Activated T-helper 17 cell treated with anti-CD3 and anti-CD28 coated beads, Interleukin-2, amount 50 U/mL, for 72 hours (primary cell): ENCODE data around the gene TAS2R41. TPM values are rescaled to one million over a fixed set of nuclear protein-coding genes. Genes with fewer than 3 reads are reported as not detected.

ENCODE experiments used
- ATAC-seq: fragments of 150-1000 bp; cut with Tn5 transposase; replicated peaks from 2 replicates; pipeline ENCODE4 v1.10.0; 2021; ENCODE audit warnings: mild to moderate bottlenecking, moderate library complexity
- H3K27ac Mint-ChIP-seq: one replicate; pipeline ENCODE4 v1.8.0; 2022; ENCODE audit warnings: mixed read lengths
- H3K27me3 Mint-ChIP-seq: one replicate; pipeline ENCODE4 v1.8.0; 2022; ENCODE audit warnings: mixed read lengths
- H3K36me3 Mint-ChIP-seq: one replicate; pipeline ENCODE4 v1.8.0; 2022; ENCODE audit warnings: low read depth, mild to moderate bottlenecking, mixed read lengths
- H3K4me1 Mint-ChIP-seq: one replicate; pipeline ENCODE4 v1.8.0; 2022; ENCODE audit warnings: mixed read lengths
- H3K4me3 Mint-ChIP-seq: one replicate; pipeline ENCODE4 v1.8.0; 2022; ENCODE audit warnings: mild to moderate bottlenecking, mixed read lengths
- H3K9me3 Mint-ChIP-seq: one replicate; pipeline ENCODE4 v1.8.0; 2022; ENCODE audit warnings: mixed read lengths
- total RNA-seq, 2 donors: library from RNA; stranded (reverse); gene quantifications; one replicate each; pipeline ENCODE4 v1.2.3, GENCODE V29; 2022

TAS2R41 gene
- total RNA-seq, 2 donors from 2014 or later = not detected

DNA sequence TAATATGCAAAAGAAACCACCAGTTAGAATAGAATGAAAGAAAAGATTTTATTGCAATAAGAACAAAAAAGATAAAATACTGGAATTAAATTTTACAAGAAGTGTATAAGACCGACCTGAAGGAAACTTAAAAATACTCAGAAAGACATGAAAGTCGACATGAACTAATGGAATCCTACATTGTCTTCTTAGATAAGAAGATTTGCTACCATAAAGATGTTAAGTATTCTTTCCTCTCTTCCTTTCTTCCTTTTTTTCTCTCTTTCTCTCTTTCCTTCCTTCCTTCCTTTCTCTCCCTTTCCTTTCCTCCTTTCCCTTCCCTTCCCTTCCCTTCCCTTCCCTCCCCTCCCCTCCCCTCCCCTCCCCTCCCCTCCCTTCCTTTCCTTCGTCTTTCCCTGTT, 27.9 kb upstream of the TAS2R41 start:
- no peaks in the 10 kb centered on the region for H3K36me3 Mint-ChIP-seq
- H3K27me3 Mint-ChIP-seq = no peaks in the 10 kb centered on the region

DNA sequence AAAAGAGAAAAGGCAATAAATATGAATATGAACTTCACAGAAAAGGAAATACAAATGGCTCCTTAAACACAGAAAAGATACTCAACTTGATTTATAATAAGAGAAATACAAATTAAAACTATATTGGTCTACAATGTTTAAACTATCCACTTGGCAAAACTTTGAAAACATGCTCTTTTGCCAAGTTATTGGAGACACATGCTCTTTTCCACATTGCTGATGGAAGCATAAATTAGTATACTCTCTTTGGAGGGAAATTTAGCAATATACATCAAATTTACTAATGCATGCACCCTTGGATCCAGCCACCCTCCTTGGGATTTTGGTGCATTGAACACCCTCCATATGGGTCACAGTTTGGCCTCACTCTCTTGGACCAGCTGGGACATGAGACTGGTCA, 26.6 kb upstream of the TAS2R41 start:
- Mint-ChIP-seq H3K4me1 (no peaks in the 10 kb centered on the region), H3K4me3 (no peak overlapping the region), H3K27ac (no peak overlapping the region), H3K36me3 (no peaks in the 10 kb centered on the region), H3K9me3 (no peaks in the 10 kb centered on the region), H3K27me3 (no peaks in the 10 kb centered on the region)
- no peak for ATAC-seq

More for the DNA sequence above, 27.9 kb upstream of the TAS2R41 start:
- H3K27ac Mint-ChIP-seq = no peak overlapping the region
- no peaks in the 10 kb centered on the region for H3K9me3 Mint-ChIP-seq
- no peak for ATAC-seq
- H3K4me1 Mint-ChIP-seq = no peaks in the 10 kb centered on the region
- no peak overlapping the region for H3K4me3 Mint-ChIP-seq

DNA sequence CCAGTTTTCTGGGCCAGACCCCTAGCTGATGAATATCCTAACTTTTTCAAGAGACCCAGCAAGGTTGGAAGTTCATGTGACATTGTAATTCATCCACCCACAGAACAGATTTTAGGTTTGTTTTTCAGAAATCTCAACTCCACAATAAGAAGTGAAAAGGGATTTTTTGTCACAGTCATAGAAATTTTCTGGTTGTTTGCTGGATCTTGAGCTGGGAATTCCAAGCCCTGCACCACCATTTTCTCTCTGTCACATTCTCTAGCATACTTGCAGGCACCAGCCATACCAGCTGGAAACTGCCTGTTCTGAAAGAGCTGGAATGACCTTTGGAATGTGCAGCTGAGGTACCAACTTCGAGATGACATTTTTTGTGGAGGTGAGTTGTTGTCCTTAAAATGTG, 25.9 kb upstream of the TAS2R41 start:
- no peak for ATAC-seq

DNA sequence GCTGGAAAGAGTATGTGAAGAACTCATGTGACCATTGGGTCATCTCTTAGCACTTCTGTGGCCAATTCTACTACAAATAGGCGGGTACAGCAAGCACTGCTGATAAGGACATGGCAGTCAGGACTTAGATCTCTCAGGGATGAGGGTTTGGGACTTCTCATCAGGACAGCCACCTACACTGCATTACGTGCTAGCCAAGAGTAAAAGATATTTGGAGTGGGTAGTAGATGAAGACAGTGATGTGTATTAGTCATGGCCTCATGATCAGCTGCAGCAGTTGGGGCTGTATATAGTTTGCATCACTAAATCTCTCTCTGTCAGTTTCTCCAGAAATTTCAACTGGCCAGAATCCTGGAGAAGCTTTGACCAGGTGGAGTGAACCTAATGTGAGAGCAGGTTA, 25.2 kb upstream of the TAS2R41 start:
- Mint-ChIP-seq H3K4me3 (no peak overlapping the region), H3K27me3 (no peaks in the 10 kb centered on the region), H3K9me3 (no peaks in the 10 kb centered on the region), H3K4me1 (no peaks in the 10 kb centered on the region), H3K27ac (no peak overlapping the region), H3K36me3 (no peaks in the 10 kb centered on the region)
- no peak for ATAC-seq

More for the DNA sequence above, 25.9 kb upstream of the TAS2R41 start:
- Mint-ChIP-seq H3K4me1 (no peaks in the 10 kb centered on the region), H3K27me3 (no peaks in the 10 kb centered on the region), H3K36me3 (no peaks in the 10 kb centered on the region), H3K4me3 (no peak overlapping the region), H3K27ac (no peak overlapping the region), H3K9me3 (no peaks in the 10 kb centered on the region)

DNA sequence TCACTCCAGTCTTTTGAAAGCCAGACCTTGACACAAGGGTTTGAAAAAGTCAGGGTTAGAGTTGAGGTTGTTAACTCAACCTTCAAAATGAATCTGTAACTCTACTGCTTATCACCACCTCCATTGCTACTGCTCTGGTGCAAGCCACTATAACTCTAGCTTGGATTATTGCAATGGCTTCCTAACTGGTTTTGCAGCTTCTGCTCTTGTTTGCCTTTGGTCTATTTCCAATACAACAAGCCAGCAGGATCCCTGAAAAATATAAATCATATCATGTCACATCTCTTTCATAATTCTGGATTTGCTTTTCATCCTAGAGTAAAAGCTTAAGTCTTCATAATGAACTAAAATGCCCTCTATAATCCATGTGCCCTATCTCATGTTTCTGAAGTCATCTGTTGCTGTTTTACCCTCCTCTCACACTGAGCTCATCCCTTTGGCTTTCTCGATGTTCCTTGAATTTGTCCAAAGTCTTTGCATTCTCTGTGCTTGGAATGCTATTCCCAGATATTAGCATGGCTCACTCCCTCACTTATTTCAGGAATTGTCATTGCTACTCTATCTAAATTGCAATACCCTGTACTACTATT, 23.5 kb upstream of the TAS2R41 start:
- Mint-ChIP-seq H3K27ac (no peak overlapping the region), H3K27me3 (no peaks in the 10 kb centered on the region), H3K4me1 (no peaks in the 10 kb centered on the region), H3K9me3 (no peaks in the 10 kb centered on the region), H3K4me3 (no peak overlapping the region), H3K36me3 (no peaks in the 10 kb centered on the region)
- no peak for ATAC-seq

DNA sequence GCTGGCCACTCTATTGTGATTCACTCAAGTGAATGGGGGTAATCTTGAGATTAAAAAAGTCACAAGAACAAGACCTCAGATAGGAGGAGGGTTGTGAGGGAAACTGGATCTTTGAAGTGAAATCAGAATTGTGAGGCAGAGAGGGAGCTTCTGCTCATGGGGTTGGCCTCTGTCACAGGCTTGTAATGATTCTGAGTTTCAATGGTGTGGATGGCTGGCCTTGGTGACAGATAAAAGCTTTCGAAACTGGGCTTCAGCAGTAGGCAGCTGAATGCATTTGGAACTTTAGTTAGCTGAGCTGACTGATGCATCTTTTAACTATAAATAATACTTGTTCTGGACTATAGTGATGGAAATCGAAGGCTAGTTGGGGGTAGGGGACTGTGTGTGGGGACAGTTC, 22.2 kb upstream of the TAS2R41 start:
- Mint-ChIP-seq H3K27me3 (no peaks in the 10 kb centered on the region), H3K36me3 (no peaks in the 10 kb centered on the region), H3K9me3 (no peaks in the 10 kb centered on the region), H3K4me1 (no peaks in the 10 kb centered on the region), H3K27ac (no peak overlapping the region), H3K4me3 (no peak overlapping the region)
- ATAC-seq = no peak

DNA sequence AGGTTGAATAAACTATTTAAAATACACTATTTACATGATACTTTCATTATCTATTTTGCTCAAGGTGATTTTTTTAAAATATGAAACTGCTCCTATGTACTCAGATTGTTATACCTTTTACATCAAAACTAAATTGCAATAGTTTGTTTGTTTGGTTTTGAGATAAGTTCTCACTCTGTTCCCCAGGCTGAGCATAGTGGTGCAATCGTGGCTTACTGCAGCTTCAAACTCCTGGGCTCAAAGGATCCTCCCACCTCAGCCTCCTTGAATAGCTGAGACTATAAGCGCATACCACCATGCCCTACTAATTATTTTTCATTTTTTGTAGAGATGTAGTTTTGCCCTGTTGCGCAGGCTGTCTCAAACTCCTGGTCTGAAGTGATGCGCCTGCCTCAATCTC, 21.7 kb upstream of the TAS2R41 start:
- H3K36me3 Mint-ChIP-seq = no peaks in the 10 kb centered on the region
- H3K27ac Mint-ChIP-seq = no peak overlapping the region
- no peaks in the 10 kb centered on the region for H3K4me1 Mint-ChIP-seq
- no peaks in the 10 kb centered on the region for H3K9me3 Mint-ChIP-seq
- H3K27me3 Mint-ChIP-seq = no peaks in the 10 kb centered on the region
- no peak for ATAC-seq
- no peak overlapping the region for H3K4me3 Mint-ChIP-seq

DNA sequence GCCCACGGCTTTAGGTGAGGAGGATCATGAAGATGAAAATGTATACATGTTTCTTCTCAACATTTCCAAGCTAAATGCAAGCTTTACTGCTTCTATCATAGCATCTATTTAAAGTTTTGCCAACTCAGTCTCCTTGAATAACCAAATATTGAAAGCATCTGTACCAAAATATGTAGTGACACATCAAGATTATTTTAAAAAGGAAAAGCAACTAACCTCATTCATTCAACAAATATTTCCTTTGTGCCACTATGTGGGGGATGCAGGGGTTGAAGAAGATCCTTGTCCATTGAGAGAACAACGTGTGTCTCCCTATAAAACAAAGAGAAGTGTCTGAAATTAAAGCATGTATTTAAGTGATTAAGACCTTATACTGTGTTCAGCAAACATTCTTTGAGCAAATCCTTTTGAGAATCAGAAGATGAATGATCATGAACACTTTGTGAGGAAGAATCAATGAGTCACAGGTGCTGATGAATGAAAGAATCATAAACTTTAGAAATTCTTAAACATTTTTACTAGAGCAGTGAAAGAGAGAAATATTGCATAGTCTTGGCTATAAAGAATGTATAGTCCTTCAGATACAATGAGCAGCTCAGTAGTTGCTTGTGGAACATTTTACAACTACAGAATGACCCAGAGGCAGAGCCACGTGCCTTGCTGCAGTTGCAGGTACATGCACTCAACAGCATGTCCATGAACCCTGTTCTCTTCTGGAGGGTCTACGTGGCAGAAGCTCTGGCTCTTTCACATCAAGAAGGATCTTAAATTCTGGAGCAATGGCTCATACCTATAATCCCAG, 20.5 kb upstream of the TAS2R41 start:
- no peaks in the 10 kb centered on the region for H3K9me3 Mint-ChIP-seq
- ATAC-seq = no peak
- H3K36me3 Mint-ChIP-seq = no peaks in the 10 kb centered on the region
- H3K27me3 Mint-ChIP-seq = no peaks in the 10 kb centered on the region
- H3K4me3 Mint-ChIP-seq = no peak overlapping the region
- H3K4me1 Mint-ChIP-seq = no peaks in the 10 kb centered on the region
- H3K27ac Mint-ChIP-seq = no peak overlapping the region

DNA sequence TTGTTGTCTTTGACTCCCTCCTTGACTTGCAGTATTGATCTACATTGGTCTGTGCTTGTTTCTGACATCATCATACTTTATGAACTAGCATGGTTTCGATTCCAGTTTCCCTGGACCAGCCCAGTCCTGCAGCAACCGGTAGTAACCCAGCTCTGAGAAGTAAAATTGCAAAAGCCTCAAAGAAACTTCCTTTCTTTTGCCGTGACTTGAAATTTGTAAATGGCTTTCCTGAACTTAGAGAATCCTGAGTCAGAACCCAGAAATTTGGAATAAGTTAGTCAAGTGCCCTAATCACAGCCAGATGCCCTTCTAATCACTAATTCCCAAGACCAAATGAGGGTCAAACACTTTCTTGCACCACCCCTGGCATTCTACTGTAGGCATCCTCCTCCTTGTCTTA, 19.4 kb upstream of the TAS2R41 start:
- ATAC-seq = no peak
- Mint-ChIP-seq H3K4me1 (no peaks in the 10 kb centered on the region), H3K4me3 (no peak overlapping the region), H3K27ac (no peak overlapping the region), H3K36me3 (no peaks in the 10 kb centered on the region), H3K9me3 (no peaks in the 10 kb centered on the region), H3K27me3 (no peaks in the 10 kb centered on the region)

DNA sequence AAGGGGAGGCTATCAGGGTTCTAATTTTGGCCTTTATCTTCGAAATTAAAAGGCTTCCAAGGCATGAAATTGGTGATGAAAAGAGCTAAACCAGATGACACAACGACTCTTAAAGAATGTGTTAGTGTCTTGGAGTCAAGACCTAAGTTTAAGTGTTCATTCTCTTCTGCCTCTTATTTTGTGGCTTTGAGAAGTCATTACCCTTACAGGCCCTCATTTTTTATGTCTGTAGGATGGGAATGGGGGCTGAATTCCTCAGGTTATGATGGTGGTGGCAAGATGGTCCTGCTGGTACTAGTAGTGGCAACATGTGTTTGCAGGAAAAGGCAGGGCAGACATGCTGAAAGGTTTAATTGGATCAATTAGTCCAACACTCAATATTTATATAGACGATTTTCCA, 19.0 kb upstream of the TAS2R41 start:
- Mint-ChIP-seq H3K27me3 (no peaks in the 10 kb centered on the region), H3K36me3 (no peaks in the 10 kb centered on the region), H3K9me3 (no peaks in the 10 kb centered on the region), H3K27ac (no peak overlapping the region), H3K4me1 (no peaks in the 10 kb centered on the region), H3K4me3 (no peak overlapping the region)
- no peak for ATAC-seq

DNA sequence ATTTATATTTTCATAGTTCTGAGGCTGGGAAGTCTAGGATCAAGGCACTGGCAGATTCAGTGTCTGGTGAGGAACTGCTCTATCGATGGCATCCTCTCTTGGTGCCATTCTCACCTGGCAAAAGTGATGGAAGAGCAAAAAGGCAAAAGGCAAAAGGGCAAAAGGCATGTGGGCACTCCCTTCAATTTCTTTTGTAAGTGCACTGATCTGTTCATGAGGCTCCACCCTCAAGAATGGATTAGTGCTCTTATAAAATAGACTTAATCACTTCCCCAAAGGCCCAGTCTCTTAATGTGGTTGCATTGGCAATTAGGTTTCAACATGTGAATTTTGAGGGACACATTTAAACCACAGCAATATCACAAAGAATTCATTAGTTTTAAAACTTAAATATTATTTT, 18.3 kb upstream of the TAS2R41 start:
- H3K27ac Mint-ChIP-seq = no peak overlapping the region
- no peaks in the 10 kb centered on the region for H3K27me3 Mint-ChIP-seq
- H3K4me3 Mint-ChIP-seq = no peak overlapping the region
- no peaks in the 10 kb centered on the region for H3K9me3 Mint-ChIP-seq
- no peaks in the 10 kb centered on the region for H3K4me1 Mint-ChIP-seq
- H3K36me3 Mint-ChIP-seq = no peaks in the 10 kb centered on the region
- ATAC-seq = no peak

DNA sequence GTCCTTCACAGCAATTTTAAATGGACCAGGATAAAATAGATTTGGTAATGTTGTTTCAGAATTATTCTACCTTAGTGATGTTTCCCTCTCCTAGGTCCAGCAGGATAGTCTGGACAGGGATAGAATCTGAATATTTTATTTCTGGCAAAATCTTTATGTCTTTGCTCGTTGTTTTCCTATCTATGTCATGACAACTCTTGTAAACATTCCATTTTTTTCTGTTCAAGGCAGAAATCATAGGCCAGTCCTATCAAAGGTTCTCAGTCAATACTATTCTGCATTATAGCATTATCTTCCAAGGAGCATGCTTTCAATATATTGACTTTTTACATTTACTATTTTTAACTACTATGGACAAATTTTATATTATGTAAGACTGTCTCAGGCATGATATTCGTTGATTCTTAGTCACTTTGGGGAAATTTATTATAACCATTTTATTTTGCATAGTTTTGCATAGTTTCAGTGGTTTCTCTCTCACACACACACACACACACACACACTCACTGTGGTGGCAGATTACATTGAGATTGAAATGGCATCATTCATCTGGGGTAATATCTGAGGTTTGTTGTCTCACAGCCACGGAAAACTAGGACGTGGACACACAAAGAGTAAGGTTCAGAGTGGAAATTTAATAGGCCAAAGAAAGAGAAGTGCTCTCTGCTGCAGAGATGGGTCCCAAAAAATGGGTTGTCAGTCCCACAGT, 17.2 kb upstream of the TAS2R41 start:
- Mint-ChIP-seq H3K36me3 (no peaks in the 10 kb centered on the region), H3K27me3 (no peaks in the 10 kb centered on the region), H3K27ac (no peak overlapping the region), H3K4me3 (no peak overlapping the region), H3K4me1 (no peaks in the 10 kb centered on the region), H3K9me3 (no peaks in the 10 kb centered on the region)
- ATAC-seq = peak; percentile 67

DNA sequence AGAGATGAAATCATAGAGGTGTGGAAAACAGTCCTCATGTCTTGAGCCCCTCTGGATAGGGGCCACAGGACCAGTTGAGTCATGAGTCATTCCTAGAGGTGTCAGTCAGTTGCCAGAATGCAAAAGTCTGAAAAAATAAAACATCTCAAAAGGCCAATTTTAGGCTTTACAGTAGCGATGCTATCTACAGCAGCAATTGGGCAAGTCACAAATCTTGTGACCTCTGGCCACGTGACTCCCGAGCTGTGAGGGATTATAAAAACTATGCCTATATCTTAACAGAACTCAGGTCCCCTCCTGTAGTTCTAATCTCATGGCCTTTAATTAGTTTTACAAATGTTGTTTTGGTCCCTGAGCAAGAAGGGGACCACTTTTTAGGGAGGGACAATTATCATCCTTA, 15.6 kb upstream of the TAS2R41 start:
- no peaks in the 10 kb centered on the region for H3K9me3 Mint-ChIP-seq
- H3K27me3 Mint-ChIP-seq = no peaks in the 10 kb centered on the region
- H3K4me3 Mint-ChIP-seq = no peak overlapping the region
- H3K27ac Mint-ChIP-seq = no peak overlapping the region
- H3K4me1 Mint-ChIP-seq = no peaks in the 10 kb centered on the region
- no peak for ATAC-seq
- no peaks in the 10 kb centered on the region for H3K36me3 Mint-ChIP-seq

DNA sequence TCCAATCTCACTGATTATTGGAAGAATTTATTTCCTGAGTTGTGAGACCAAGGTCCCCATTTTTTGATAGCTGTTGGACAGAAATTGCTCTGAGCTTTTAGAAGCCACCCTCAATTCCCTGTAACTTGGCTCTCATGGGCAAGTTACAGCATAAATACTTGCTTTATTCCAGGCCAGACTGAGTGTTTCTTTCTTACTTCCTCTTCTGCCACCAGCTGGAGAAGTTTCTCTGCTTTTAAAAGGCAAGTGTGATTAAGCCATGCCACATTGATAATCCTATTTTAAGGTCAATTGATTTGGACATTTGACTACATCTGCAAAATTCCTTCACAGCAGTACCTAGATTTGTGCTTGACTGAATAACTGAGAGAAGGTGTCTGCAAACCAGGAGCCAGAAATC, 14.1 kb upstream of the TAS2R41 start:
- ATAC-seq = no peak
- H3K27me3 Mint-ChIP-seq = no peaks in the 10 kb centered on the region
- no peak overlapping the region for H3K27ac Mint-ChIP-seq
- no peaks in the 10 kb centered on the region for H3K4me1 Mint-ChIP-seq
- H3K36me3 Mint-ChIP-seq = no peaks in the 10 kb centered on the region
- H3K4me3 Mint-ChIP-seq = no peak overlapping the region
- no peaks in the 10 kb centered on the region for H3K9me3 Mint-ChIP-seq

DNA sequence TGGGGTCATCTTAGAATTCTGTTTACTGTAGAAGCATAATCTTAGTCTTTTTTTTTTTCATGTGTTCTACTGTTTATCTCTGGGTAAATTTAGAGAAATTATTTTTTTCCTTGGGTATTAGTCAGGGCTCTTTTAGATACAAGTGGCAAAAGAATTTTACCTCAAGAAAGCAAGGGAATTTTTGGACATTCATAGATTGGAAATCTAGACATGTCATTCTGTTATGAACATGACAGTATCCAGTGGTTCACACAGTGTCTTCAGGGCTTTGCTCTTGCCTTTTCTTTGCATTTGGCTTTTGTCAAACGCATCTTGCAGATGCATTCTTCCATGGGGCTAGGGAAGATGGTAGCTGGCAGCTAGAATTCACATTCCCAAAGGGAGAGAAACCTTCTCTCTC, 13.7 kb upstream of the TAS2R41 start:
- Mint-ChIP-seq H3K27me3 (no peaks in the 10 kb centered on the region), H3K4me3 (no peak overlapping the region)

More for the DNA sequence above, 13.7 kb upstream of the TAS2R41 start:
- H3K36me3 Mint-ChIP-seq = no peaks in the 10 kb centered on the region
- H3K9me3 Mint-ChIP-seq = no peaks in the 10 kb centered on the region
- no peak overlapping the region for H3K27ac Mint-ChIP-seq
- no peaks in the 10 kb centered on the region for H3K4me1 Mint-ChIP-seq
- ATAC-seq = no peak
